ENCODE measurements around the gene ITGA2.

- TF ChIP-seq CTCF (conservative IDR thresholded peaks at IDR 0.05; ENCODE audit: low read depth, low read length): no peak
- no peak for TF ChIP-seq EZH2phosphoT487 (IDR thresholded peaks at IDR 0.05; ENCODE audit: borderline replicate concordance, low read length)
These were observed 70.1 kb downstream of the ITGA2 start for GRCh38 chr5:53059281-53059680.
